ENCODE measurements around the gene MICAL3.

GRCh38 chr22:17883356-17883755, 141.0 kb downstream of the MICAL3 start:
- TF ChIP-seq CTCF (IDR thresholded peaks at IDR 0.05; ENCODE audit: low read length) (no peak), EZH2 (IDR thresholded peaks at IDR 0.05; ENCODE audit: borderline replicate concordance, low read length) (no peak)
